Measurements from ENCODE around the gene MYO1D. TPM values are rescaled to one million over a fixed set of nuclear protein-coding genes. Genes with fewer than 3 reads are reported as not detected.

The MYO1D gene
- total RNA-seq, 2 donors from 2014 or later = 21.4 to 48.3 TPM

GRCh38 chr17:32584792-32585191, 292.1 kb downstream of the MYO1D start:
- H3K27ac ChIP-seq = no peak overlapping the region
- ATAC-seq (no peak), DNase-seq (no peak)
- TF ChIP-seq CTCF (IDR thresholded peaks at IDR 0.05) (no peak), POLR2A (IDR thresholded peaks at IDR 0.05) (no peak)
- H3K4me1 ChIP-seq = no peaks in the 10 kb centered on the region
- intact Hi-C loops (cut with DNase I) = no loop called here
- no peaks in the 10 kb centered on the region for H3K27me3 ChIP-seq
- 91 to 100% methylated on average over 1 of the region's 1 CpG for WGBS, 2 donors
- no peaks in the 10 kb centered on the region for H3K36me3 ChIP-seq (replicated peaks in 1 of 2; ENCODE audit: insufficient read depth in 1 of 2, low read depth in 2 of 2)
- no peak overlapping the region for H3K4me3 ChIP-seq
- H3K9me3 ChIP-seq = peaks cover 0 to 8% (median 0%) of the 10 kb centered on the region in 3 donors

- H3K36me3 ChIP-seq (replicated peaks in 1 of 2; ENCODE audit: insufficient read depth in 1 of 2, low read depth in 2 of 2) = no peaks in the 10 kb centered on the region
- TF ChIP-seq CTCF (IDR thresholded peaks at IDR 0.05) (no peak), POLR2A (IDR thresholded peaks at IDR 0.05) (no peak)
- no peak for ATAC-seq
- DNase-seq = no peak
- intact Hi-C loops (cut with DNase I) = no loop called here
- no peaks in the 10 kb centered on the region for H3K27me3 ChIP-seq
- 92% methylated on average over 1 of the region's 1 CpG for WGBS, 2 donors
- no peak overlapping the region for H3K27ac ChIP-seq
- H3K4me1 ChIP-seq = no peaks in the 10 kb centered on the region
- no peak overlapping the region for H3K4me3 ChIP-seq
- H3K9me3 ChIP-seq = peaks cover 0 to 8% (median 0%) of the 10 kb centered on the region in 3 donors
These were observed 293.9 kb downstream of the MYO1D start for GRCh38 chr17:32583053-32583452.

- no peak overlapping the region for H3K27ac ChIP-seq
- H3K4me1 ChIP-seq = no peaks in the 10 kb centered on the region
- H3K4me3 ChIP-seq = no peak overlapping the region
- DNase-seq = no peak
- H3K36me3 ChIP-seq (replicated peaks in 1 of 2; ENCODE audit: insufficient read depth in 1 of 2, low read depth in 2 of 2) = no peaks in the 10 kb centered on the region
- H3K27me3 ChIP-seq = no peaks in the 10 kb centered on the region
- TF ChIP-seq CTCF (IDR thresholded peaks at IDR 0.05) (no peak), POLR2A (IDR thresholded peaks at IDR 0.05) (no peak)
- intact Hi-C loops (cut with DNase I) = no loop called here
- ATAC-seq = no peak
- no peaks in the 10 kb centered on the region for H3K9me3 ChIP-seq
These were observed 301.1 kb downstream of the MYO1D start for GRCh38 chr17:32575852-32576251.

GRCh38 chr17:32570081-32570396, 306.9 kb downstream of the MYO1D start:
- no peak overlapping the region for H3K4me3 ChIP-seq
- H3K4me1 ChIP-seq = no peaks in the 10 kb centered on the region
- no peaks in the 10 kb centered on the region for H3K27me3 ChIP-seq
- intact Hi-C loops (cut with DNase I) = no loop called here
- H3K27ac ChIP-seq = no peak overlapping the region
- no peaks in the 10 kb centered on the region for H3K9me3 ChIP-seq
- TF ChIP-seq CTCF (IDR thresholded peaks at IDR 0.05) (no peak), POLR2A (IDR thresholded peaks at IDR 0.05) (no peak)
- DNase-seq (no peak), ATAC-seq (no peak)
- WGBS, 2 donors = 93 to 100% methylated on average over 2 of the region's 2 CpGs
- H3K36me3 ChIP-seq (replicated peaks in 1 of 2; ENCODE audit: insufficient read depth in 1 of 2, low read depth in 2 of 2) = no peaks in the 10 kb centered on the region

- no peak for ATAC-seq
- H3K36me3 ChIP-seq (replicated peaks in 1 of 2; ENCODE audit: insufficient read depth in 1 of 2, low read depth in 2 of 2) = no peaks in the 10 kb centered on the region
- TF ChIP-seq POLR2A (IDR thresholded peaks at IDR 0.05) (no peak), CTCF (IDR thresholded peaks at IDR 0.05) (no peak)
- no peak overlapping the region for H3K27ac ChIP-seq
- no peaks in the 10 kb centered on the region for H3K4me1 ChIP-seq
- no peaks in the 10 kb centered on the region for H3K27me3 ChIP-seq
- intact Hi-C loops (cut with DNase I) = no loop called here
- no peaks in the 10 kb centered on the region for H3K9me3 ChIP-seq
- DNase-seq = no peak
- 67 to 81% methylated on average over 7 of the region's 7 CpGs for WGBS, 2 donors
- no peak overlapping the region for H3K4me3 ChIP-seq
These were observed 307.5 kb downstream of the MYO1D start for GRCh38 chr17:32569171-32570080.

Measured in body of pancreas (tissue), 4 donors.